Measurements from ENCODE around the gene PARD6B. TPM values are rescaled to one million over a fixed set of nuclear protein-coding genes. Genes with fewer than 3 reads are reported as not detected.
A peak's percentile ranks its signal among the peaks of the same experiment; 100 is the strongest.
"Not testable (repeated sequence)": the region's sequence is repeated elsewhere in the genome, so short reads cannot be mapped to it uniquely, and the experiment has no call there.

PARD6B gene
- total RNA-seq, 1 donor from 2014 or later = 41.1 TPM

- DNase-seq (ENCODE audit: low spot score) = not testable (repeated sequence)
These were observed 27.5 kb upstream of the PARD6B start for GRCh38 chr20:50703651-50704438.

- no peak for DNase-seq (ENCODE audit: low spot score)
These were observed 26.9 kb upstream of the PARD6B start for GRCh38 chr20:50704514-50704913.

GRCh38 chr20:50704971-50705370 is 26.4 kb upstream of the PARD6B start:
- no peak for DNase-seq (ENCODE audit: low spot score)

- DNase-seq (ENCODE audit: low spot score) = no peak
These were observed 22.3 kb upstream of the PARD6B start for GRCh38 chr20:50708845-50709635.

GRCh38 chr20:50709636-50709973 is 21.8 kb upstream of the PARD6B start:
- no peak for DNase-seq (ENCODE audit: low spot score)

GRCh38 chr20:50710492-50711063 is 20.8 kb upstream of the PARD6B start:
- DNase-seq (ENCODE audit: low spot score) = no peak

- no peak for DNase-seq (ENCODE audit: low spot score)
These were observed 20.1 kb upstream of the PARD6B start for GRCh38 chr20:50711113-50711825.

- DNase-seq (ENCODE audit: low spot score) = no peak
These were observed 18.4 kb upstream of the PARD6B start for GRCh38 chr20:50712771-50713656.

- peak; percentile 45 for DNase-seq (ENCODE audit: low spot score)
These were observed 17.7 kb upstream of the PARD6B start for GRCh38 chr20:50713657-50714101.

GRCh38 chr20:50714426-50714825 is 17.0 kb upstream of the PARD6B start:
- not testable (repeated sequence) for DNase-seq (ENCODE audit: low spot score)

- no peak for DNase-seq (ENCODE audit: low spot score)
These were observed 15.7 kb upstream of the PARD6B start for GRCh38 chr20:50715694-50716093.

GRCh38 chr20:50716518-50716917 is 14.9 kb upstream of the PARD6B start:
- DNase-seq (ENCODE audit: low spot score) = no peak

- no peak for DNase-seq (ENCODE audit: low spot score)
These were observed 14.1 kb upstream of the PARD6B start for GRCh38 chr20:50717312-50717711.

GRCh38 chr20:50717974-50718761 is 13.2 kb upstream of the PARD6B start:
- no peak for DNase-seq (ENCODE audit: low spot score)

- DNase-seq (ENCODE audit: low spot score) = no peak
These were observed 12.1 kb upstream of the PARD6B start for GRCh38 chr20:50719328-50719727.

- DNase-seq (ENCODE audit: low spot score) = no peak
These were observed 11.4 kb upstream of the PARD6B start for GRCh38 chr20:50720026-50720425.

- no peak for DNase-seq (ENCODE audit: low spot score)
These were observed 10.8 kb upstream of the PARD6B start for GRCh38 chr20:50720582-50720981.

GRCh38 chr20:50721881-50722281 is 9.5 kb upstream of the PARD6B start:
- DNase-seq (ENCODE audit: low spot score) = no peak

- DNase-seq (ENCODE audit: low spot score) = no peak
These were observed 8.8 kb upstream of the PARD6B start for GRCh38 chr20:50722424-50723155.

GRCh38 chr20:50723672-50724071 is 7.7 kb upstream of the PARD6B start:
- DNase-seq (ENCODE audit: low spot score) = no peak
